HFFc6 (cell line): Measurements from ENCODE around the gene SPATA2. TPM values are rescaled to one million over a fixed set of nuclear protein-coding genes. Genes with fewer than 3 reads are reported as not detected.

Source experiments
- DNase-seq: peaks from one replicate; pipeline ENCODE4 v3.0.0-alpha.2; 2018
- H3K27ac Mint-ChIP-seq: 2 replicates; pipeline ENCODE4 v1.8.0; 2020; ENCODE audit warnings: mild to moderate bottlenecking, mixed read lengths
- H3K27me3 Mint-ChIP-seq: 2 replicates; pipeline ENCODE4 v1.8.0; 2021; ENCODE audit warnings: mild to moderate bottlenecking, moderate library complexity, mixed read lengths; ENCODE audit not compliant: insufficient read depth
- H3K36me3 Mint-ChIP-seq: 2 replicates; pipeline ENCODE4 v1.8.0; 2021; ENCODE audit warnings: low read depth, mixed read lengths
- H3K4me1 Mint-ChIP-seq: 2 replicates; pipeline ENCODE4 v1.8.0; 2020; ENCODE audit warnings: low read depth, mixed read lengths
- H3K4me3 Mint-ChIP-seq: 2 replicates; pipeline ENCODE4 v1.8.0; 2020; ENCODE audit warnings: mild to moderate bottlenecking, moderate library complexity, mixed read lengths
- H3K9me3 Mint-ChIP-seq: 2 replicates; pipeline ENCODE4 v1.8.0; 2020; ENCODE audit warnings: mild to moderate bottlenecking, mixed read lengths
- CTCF ChIP-seq: fragments of 200-600 bp; sonication (generic); IDR thresholded peaks from 2 replicates; pipeline ENCODE4 v1.5.0; 2021; ENCODE audit warnings: antibody characterized with exemption, mild to moderate bottlenecking
- total RNA-seq, 6 experiments: library from RNA; stranded (reverse); fragmentation: NEBNext Ultra II Directional; extraction: Animal tissue kit (Norgen Biotek cat#: 25700); gene quantifications; 2 replicates in 1 of 6; 3 replicates in 5 of 6; pipeline ENCODE4 v1.2.3, GENCODE V29; 2021

The SPATA2 gene
- total RNA-seq, 6 experiments from 2014 or later = 6.9 to 8.0 (median 7.2) TPM

DNA sequence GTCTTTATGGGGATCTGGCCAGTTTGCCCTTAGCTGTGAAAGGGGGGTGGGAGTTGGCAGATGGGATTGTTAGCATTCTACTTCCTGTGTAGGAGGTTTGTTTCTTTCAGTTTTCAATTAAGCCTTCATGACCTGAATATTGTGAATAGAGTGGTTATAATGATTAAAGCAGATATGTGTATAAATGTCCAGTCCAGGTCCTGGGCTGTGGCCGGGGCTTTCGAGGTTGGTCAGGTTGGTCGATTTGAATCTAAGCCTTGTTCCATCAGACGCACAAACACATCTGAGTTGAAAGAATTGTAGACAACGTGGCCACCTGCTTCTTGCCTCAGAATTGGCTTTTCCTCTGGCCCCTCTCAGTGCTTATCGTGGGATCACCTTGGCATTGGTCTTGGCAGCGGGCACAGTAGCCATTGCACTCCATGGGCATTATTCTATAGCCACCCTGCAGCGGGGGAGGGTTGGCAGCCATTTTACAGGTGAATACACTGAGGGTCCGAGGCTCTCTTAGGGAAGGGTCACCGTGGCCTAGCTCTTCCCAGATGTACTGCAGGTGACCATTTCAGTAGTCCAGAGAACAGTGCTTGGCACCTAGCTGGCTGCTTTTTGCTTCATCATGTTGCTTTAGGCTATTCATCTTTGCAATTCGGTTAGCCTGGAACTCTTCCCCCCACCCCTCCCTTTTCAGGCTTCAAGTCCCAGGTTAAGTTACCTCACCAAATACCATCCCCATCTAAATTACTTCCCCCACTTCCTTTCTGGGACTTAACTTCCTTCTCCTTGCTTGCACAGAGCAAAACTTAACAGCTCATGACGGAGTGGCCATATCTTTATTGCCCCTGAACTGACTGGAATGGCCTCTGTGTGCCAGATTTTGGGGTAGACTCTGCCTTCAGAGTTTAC lies 21.9 kb upstream of the SPATA2 start:
- Mint-ChIP-seq H3K4me1 (peaks cover 33% of the 10 kb centered on the region), H3K9me3 (no peaks in the 10 kb centered on the region), H3K36me3 (peaks cover 15% of the 10 kb centered on the region), H3K27me3 (peaks cover 2% of the 10 kb centered on the region), H3K4me3 (peak overlapping the region; percentile 99), H3K27ac (peak overlapping the region; percentile 76)
- no peak for TF ChIP-seq CTCF
- DNase-seq = no peak

DNA sequence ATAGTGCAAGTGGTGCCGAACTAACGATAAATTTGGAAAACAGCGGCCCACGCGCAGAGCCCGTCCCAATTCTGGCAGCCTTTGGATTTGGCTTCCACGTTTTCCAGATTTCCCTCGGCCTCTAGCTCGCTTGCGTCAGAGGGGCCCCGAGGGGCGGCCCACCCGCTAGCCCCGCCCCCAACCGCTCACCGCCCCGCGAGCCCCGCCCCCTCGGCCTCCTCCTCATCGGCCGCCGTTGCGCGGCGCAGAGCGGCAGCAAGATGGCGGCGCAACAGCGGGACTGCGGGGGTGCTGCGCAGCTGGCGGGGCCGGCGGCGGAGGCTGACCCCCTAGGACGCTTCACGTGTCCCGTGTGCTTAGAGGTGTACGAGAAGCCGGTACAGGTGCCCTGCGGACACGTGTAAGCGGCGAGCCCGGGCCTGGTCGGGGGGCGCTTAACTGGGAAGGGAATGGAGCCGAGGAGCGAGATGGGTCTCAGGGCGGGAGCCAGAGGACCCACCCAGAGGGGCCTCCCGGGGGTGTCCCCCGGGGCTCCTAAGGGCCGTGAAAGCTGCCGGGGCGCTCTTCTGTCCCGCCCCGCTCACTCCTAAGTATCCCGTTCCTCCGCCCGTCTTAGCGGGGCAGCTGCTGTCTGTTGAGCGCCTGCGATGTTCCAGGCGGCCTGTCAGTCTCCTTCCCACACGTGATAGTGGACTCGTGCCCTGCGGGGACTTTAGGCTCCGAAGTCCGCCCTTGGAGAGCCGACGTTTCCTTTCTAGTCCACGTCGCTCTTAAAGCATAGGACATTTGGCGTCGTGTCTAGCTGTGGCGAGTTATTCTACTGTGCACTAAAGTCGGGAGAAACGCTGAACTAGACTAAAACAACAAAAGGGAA lies 21.1 kb upstream of the SPATA2 start, which contains the start of gene RNF114:
TSS of gene RNF114 (plus strand) at position 245 of the 874 bp plus-strand sequence. CDS start at position 261, 16 bp downstream.
- TF ChIP-seq CTCF = peak; percentile 25; the same call in 1 of the 2 replicates
- Mint-ChIP-seq H3K36me3 (peaks cover 11% of the 10 kb centered on the region), H3K4me3 (peak within 1 kb of the TSS; percentile 99), H3K27ac (peak within 1 kb of the TSS; percentile 76), H3K4me1 (peaks cover 33% of the 10 kb centered on the region), H3K9me3 (no peaks in the 10 kb centered on the region), H3K27me3 (peaks cover 2% of the 10 kb centered on the region)
- peak; percentile 73 for DNase-seq

GRCh38 chr20:49935746-49936152 lies 20.4 kb upstream of the SPATA2 start:
- TF ChIP-seq CTCF = no peak
- peaks cover 33% of the 10 kb centered on the region for H3K4me1 Mint-ChIP-seq
- H3K27me3 Mint-ChIP-seq = peaks cover 2% of the 10 kb centered on the region
- peak overlapping the region; percentile 99; the same call in 1 of the 2 replicates for H3K4me3 Mint-ChIP-seq
- H3K9me3 Mint-ChIP-seq = no peaks in the 10 kb centered on the region
- no peak for DNase-seq
- H3K36me3 Mint-ChIP-seq = peaks cover 7% of the 10 kb centered on the region; the same call in 1 of the 2 replicates
- no peak overlapping the region for H3K27ac Mint-ChIP-seq

GRCh38 chr20:49929142-49929494 lies 13.8 kb upstream of the SPATA2 start:
- no peak for TF ChIP-seq CTCF
- Mint-ChIP-seq H3K4me1 (peaks cover 22% of the 10 kb centered on the region), H3K27me3 (no peaks in the 10 kb centered on the region; the same call in 1 of the 2 replicates), H3K27ac (peak overlapping the region; percentile 68; the same call in 1 of the 2 replicates), H3K9me3 (no peaks in the 10 kb centered on the region), H3K4me3 (peak overlapping the region; percentile 60), H3K36me3 (no peaks in the 10 kb centered on the region; the same call in 1 of the 2 replicates)
- DNase-seq = no peak

GRCh38 chr20:49928411-49929141 lies 13.2 kb upstream of the SPATA2 start:
- Mint-ChIP-seq H3K9me3 (no peaks in the 10 kb centered on the region), H3K4me3 (peak overlapping the region; percentile 60), H3K4me1 (peaks cover 22% of the 10 kb centered on the region), H3K36me3 (no peaks in the 10 kb centered on the region; the same call in 1 of the 2 replicates), H3K27ac (peak overlapping the region; percentile 68), H3K27me3 (no peaks in the 10 kb centered on the region; the same call in 1 of the 2 replicates)
- peak; percentile 79 for DNase-seq
- TF ChIP-seq CTCF = peak; percentile 97
